Effector memory CD4-positive, alpha-beta T cell (primary cell): ENCODE measurements around the gene INPP5B.
"Not testable (repeated sequence)": the region's sequence is repeated elsewhere in the genome, so short reads cannot be mapped to it uniquely, and the experiment has no call there.

ENCODE experiments used
- DNase-seq, 3 donors: peaks; one replicate each; pipeline ENCODE4 v3.0.0-alpha.2; 2020
- H3K27ac ChIP-seq: 2 replicates; pipeline ENCODE4 v1.7.0; 2013; ENCODE audit warnings: mild to moderate bottlenecking, low read length, moderate library complexity; ENCODE audit not compliant: insufficient read depth, poor library complexity, severe bottlenecking
- H3K27me3 ChIP-seq: replicated peaks from 2 replicates; pipeline ENCODE4 v1.7.0; 2013; ENCODE audit warnings: mild to moderate bottlenecking, low read length; ENCODE audit not compliant: insufficient read depth, control insufficient read depth, poor library complexity, severe bottlenecking
- H3K36me3 ChIP-seq: 2 replicates; pipeline ENCODE4 v1.7.0; 2013; ENCODE audit warnings: mild to moderate bottlenecking, low read length, moderate library complexity; ENCODE audit not compliant: control insufficient read depth, insufficient read depth
- H3K4me1 ChIP-seq: 2 replicates; pipeline ENCODE4 v1.7.0; 2013; ENCODE audit warnings: low read length, mild to moderate bottlenecking; ENCODE audit not compliant: control insufficient read depth, insufficient read depth, poor library complexity, severe bottlenecking
- H3K4me3 ChIP-seq: 2 replicates; pipeline ENCODE4 v1.7.0; 2013; ENCODE audit warnings: low read length, low read depth, mild to moderate bottlenecking; ENCODE audit not compliant: insufficient read depth, poor library complexity, severe bottlenecking
- H3K9me3 ChIP-seq: 2 replicates; pipeline ENCODE4 v1.7.0; 2013; ENCODE audit warnings: mild to moderate bottlenecking, low read length, moderate library complexity; ENCODE audit not compliant: control insufficient read depth

Gene INPP5B

DNA sequence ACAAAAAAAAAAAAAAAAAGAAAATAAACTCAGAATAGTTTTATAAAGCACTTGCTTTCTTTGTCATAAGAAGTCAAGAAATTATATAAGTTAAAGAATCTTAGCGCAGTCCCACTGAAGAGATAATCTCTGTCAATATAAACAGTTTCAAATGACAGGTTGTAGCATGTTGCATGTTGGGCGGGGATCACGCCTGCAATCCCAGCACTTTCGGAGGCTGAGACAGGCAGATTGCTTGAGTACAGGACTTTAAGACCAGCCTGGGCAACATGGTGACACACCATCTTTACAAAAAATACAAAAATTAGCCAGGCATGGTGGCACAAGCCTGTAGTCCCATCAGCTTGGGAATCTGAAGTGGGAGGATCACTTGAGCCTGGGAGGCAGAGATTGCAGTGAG is 18.4 kb upstream of the INPP5B start:
- Histone ChIP-seq H3K27me3 (no peaks in the 10 kb centered on the region), H3K36me3 (peaks cover 35% of the 10 kb centered on the region), H3K4me3 (no peak overlapping the region), H3K27ac (no peak overlapping the region), H3K4me1 (no peaks in the 10 kb centered on the region), H3K9me3 (no peaks in the 10 kb centered on the region)
- DNase-seq = no peak

DNA sequence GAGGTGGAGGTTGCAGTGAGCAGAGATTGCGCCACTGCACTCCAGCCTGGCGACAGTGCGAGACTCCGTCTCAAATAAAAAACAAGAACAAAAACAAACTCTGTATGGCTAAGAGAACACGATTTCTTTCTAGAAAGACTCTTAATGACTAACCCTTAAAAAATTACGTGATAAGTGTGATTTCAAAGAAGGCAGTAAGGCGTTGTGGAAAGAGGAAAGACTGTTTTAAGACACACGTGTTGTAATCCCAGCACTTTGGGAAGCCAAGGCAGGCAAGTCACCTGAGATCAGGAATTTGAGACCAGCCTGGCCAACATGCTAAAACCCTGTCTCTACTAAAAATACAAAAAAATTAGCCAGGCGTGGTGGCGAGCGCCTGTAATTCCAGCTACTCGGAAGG is 17.3 kb upstream of the INPP5B start:
- not testable (repeated sequence) for H3K27me3 ChIP-seq, H3K4me1 ChIP-seq
- H3K36me3 ChIP-seq = peaks cover 38% of the 10 kb centered on the region

DNA sequence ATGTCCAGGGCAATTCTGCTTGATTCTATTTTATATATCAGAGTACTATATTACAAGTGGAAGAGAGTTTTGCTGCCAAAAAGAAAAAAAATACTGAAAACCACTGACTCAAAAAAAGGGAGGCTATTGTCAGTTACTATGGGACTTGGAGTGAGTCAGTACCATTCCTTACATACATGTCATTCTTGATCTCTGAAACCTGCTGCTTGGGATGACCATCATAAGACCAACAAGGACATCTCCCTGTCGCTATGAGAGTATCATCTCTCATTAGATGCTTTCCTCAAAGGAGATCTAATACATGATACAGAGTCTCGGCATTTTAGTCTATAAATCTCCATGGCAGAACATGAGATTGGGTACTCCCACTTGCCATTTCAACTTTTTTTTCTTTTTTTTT is 11.8 kb upstream of the INPP5B start:
- Histone ChIP-seq H3K27me3 (no peaks in the 10 kb centered on the region), H3K4me3 (no peak overlapping the region), H3K27ac (no peak overlapping the region), H3K4me1 (no peaks in the 10 kb centered on the region), H3K9me3 (no peaks in the 10 kb centered on the region), H3K36me3 (peaks cover 47% of the 10 kb centered on the region)
- no peak for DNase-seq

More for the DNA sequence above, 17.3 kb upstream of the INPP5B start:
- H3K4me3 ChIP-seq, H3K9me3 ChIP-seq, DNase-seq, H3K27ac ChIP-seq: not testable (repeated sequence)

DNA sequence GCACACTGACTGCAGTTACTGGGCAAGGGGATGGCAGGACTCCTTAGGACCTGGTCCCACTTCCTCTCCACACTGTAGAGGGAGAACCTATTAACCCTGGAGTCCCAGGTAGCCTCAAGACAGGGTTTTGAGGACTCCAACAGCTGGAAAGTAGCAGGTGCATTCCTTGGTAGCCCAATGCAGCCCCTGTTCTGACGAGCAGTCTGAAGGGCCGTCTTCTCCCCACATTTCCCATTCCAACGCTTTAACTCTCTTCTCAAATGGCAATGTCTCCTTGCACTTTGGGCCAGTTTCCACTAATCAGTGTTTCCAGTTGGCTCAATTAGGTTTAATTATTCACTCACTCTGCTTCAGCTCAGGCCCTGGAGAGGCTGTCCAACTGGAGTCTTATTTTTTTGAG is 8.8 kb upstream of the INPP5B start:
- Histone ChIP-seq H3K4me3 (no peak overlapping the region), H3K36me3 (peaks cover 41% of the 10 kb centered on the region), H3K27ac (no peak overlapping the region), H3K27me3 (no peaks in the 10 kb centered on the region), H3K9me3 (no peaks in the 10 kb centered on the region), H3K4me1 (no peaks in the 10 kb centered on the region)
- DNase-seq = no peak

DNA sequence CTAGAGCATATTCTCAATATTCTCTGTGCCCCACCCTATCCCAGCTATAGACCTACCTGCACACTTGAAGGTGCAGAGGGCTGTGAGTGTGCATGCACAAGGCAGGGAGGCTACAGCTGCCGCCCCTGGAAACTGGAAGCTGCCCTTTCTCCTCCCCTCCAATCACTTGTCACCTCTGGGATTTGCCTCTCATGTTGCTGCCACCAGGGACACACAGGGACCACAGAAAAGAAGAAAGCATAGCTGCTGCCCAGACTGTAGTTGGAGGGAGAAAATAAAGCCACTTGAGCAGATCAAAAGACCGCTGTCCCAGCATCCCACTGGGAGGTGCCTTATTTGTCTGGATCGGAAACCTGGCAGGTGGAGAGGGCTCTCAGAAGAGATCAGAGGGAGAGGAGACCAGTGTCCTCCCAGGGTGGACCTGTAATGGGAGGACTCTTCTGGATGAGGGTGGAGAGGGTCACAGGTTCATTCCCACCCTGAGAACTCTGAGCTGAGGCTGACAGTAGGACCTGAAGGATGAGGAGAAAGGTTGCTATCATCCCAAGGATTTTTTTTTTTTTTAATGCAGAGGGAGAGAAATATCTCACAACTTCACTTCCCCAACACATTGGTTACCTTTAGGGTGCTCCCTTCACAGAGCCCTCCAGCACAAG is 7.6 kb upstream of the INPP5B start:
- DNase-seq = no peak
- no peaks in the 10 kb centered on the region for H3K27me3 ChIP-seq
- peaks cover 32% of the 10 kb centered on the region for H3K36me3 ChIP-seq
- H3K4me1 ChIP-seq = no peaks in the 10 kb centered on the region
- no peak overlapping the region for H3K4me3 ChIP-seq
- no peak overlapping the region for H3K27ac ChIP-seq
- no peaks in the 10 kb centered on the region for H3K9me3 ChIP-seq

DNA sequence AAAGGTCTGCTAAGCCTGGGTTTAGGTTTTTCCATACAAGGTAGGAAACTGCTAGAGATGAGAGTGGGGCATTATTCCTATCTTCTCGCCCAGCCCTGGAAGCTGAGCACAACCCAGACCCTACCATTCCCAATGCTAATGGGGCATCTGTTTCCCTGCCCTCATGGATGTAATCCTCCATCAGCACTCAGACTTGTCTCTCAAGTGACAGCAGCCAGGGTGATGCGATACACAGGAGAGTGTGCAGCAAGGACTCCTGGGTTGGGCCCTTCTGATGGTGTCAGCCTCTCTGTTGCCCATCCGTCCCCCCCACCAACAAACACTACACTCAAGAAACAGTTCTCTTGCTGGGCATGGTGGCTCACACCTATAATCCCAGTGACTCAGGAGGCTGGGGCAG is 5.9 kb upstream of the INPP5B start:
- Histone ChIP-seq H3K4me3 (no peak overlapping the region), H3K4me1 (no peaks in the 10 kb centered on the region), H3K36me3 (peaks cover 15% of the 10 kb centered on the region), H3K27me3 (no peaks in the 10 kb centered on the region), H3K27ac (no peak overlapping the region), H3K9me3 (no peaks in the 10 kb centered on the region)
- DNase-seq = no peak

DNA sequence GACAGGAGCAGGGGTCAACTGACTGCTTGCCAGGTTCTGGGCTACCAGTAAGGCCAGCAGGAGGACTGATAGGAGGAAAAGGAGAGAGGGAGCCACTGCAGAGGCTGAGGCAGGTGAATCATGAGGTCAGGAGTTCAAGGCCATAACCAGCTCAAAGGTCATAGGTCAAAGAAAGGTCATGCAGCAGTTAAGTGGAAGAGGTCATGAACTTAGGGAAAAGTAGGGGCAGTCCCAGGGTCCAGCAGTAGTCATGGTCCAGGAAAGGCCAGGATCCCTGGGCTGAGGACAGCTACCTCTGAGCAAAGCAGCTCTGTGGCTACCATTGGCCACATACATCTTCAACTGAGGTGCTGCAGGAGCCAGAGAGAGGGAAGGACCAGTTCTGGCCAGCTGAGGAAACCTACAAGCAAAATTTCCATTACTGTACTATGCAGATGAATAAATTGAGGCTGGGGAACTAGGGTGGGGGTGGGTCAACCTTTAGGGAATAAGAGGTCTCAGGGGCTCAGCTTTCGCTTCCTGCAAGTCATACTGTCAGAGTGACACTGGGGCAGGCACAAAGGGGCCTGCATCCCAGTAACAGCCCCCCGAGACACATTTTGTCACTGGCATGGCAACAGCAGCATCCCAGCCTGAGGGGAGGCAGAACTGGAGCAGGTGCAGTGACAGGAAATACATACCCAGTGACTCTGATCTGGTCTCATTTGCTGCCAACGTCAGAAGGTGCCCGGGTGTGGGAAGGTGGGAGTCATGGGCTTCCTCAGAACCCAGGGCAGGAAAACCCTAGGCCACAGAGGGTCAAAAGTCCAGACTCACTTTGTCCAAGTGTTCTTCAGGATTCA is 5.2 kb upstream of the INPP5B start:
- Histone ChIP-seq H3K36me3 (peaks cover 8% of the 10 kb centered on the region), H3K4me1 (no peaks in the 10 kb centered on the region), H3K4me3 (no peak overlapping the region), H3K27me3 (no peaks in the 10 kb centered on the region), H3K27ac (no peak overlapping the region), H3K9me3 (no peaks in the 10 kb centered on the region)
- no peak for DNase-seq

DNA sequence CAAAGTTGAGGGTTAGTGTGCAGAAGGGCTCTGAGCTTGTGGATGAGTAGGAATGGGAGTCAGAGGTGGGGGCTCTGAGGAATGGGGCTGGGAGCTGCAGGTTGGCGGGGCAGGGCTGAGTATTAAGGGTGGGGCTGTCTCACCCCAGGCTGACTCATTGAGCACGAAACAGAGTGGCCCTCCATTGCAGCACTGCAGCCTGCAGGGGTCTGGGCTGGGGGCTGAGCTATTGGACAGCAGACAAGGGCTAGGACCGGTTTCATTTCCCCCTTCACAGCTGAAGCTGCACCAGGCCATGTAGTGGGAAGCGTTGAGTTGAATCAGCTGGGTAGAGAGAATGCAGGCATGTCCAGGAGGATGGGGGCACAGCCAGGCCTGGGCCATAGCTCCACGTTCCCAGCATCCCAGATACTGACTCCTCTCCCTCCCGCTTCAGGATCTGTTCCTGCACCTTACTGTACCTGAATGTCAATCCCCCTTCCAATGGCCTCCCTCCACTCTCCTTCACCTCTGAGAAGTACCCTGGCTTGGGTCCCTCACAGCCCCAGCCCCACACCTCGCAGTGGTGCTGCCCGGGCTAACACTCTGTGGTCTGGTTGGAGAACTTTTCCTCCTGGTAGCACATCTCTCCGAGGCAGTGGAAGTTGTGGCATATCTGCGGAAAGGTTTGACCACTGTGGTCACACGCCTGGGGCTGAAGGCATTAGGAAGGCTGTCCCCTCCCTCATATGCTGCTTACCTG is 4.4 kb upstream of the INPP5B start:
- no peak for DNase-seq
- Histone ChIP-seq H3K27me3 (no peaks in the 10 kb centered on the region), H3K9me3 (no peaks in the 10 kb centered on the region), H3K36me3 (no peaks in the 10 kb centered on the region), H3K4me3 (no peak overlapping the region), H3K27ac (no peak overlapping the region), H3K4me1 (no peaks in the 10 kb centered on the region)

DNA sequence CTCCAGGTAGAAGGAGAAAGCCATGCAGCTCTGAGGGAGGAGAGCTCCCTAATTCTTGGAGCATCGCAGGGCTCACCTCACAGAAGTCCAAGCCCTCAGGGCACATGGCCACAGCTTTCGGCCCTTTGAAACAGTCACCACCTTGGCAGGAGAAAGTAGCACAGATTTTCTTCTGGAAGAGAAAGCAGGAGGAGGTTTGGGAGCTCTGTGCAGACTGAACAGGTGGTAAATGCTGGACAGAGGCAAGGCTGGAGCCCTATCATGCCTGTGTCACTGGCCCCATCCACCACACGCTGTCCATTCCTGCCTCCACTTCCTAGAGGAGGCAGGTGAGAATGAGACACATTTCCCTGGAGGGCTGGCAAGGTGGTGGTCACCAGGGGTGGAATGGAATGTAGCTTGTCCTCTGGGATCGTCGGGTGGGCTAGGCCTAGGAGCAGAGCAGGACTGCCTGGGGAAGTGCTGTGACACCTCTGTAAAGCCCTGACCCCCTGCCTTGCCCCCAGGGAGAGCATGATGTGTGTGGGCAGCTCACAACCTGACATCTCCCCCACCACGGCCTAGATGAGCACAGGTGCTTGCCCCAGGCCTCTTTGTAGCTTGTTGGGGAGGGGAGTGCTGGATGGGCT is 2.8 kb upstream of the INPP5B start:
- Histone ChIP-seq H3K27ac (no peak overlapping the region), H3K36me3 (no peaks in the 10 kb centered on the region), H3K27me3 (no peaks in the 10 kb centered on the region), H3K4me1 (no peaks in the 10 kb centered on the region), H3K9me3 (no peaks in the 10 kb centered on the region), H3K4me3 (no peak overlapping the region)
- no peak for DNase-seq
